Measurements from ENCODE around the gene RAN. TPM values are rescaled to one million over a fixed set of nuclear protein-coding genes. Genes with fewer than 3 reads are reported as not detected.
"Not testable (repeated sequence)": the region's sequence is repeated elsewhere in the genome, so short reads cannot be mapped to it uniquely, and the experiment has no call there.

RAN gene
- total RNA-seq, 1 donor from 2014 or later, result 471 TPM

DNA sequence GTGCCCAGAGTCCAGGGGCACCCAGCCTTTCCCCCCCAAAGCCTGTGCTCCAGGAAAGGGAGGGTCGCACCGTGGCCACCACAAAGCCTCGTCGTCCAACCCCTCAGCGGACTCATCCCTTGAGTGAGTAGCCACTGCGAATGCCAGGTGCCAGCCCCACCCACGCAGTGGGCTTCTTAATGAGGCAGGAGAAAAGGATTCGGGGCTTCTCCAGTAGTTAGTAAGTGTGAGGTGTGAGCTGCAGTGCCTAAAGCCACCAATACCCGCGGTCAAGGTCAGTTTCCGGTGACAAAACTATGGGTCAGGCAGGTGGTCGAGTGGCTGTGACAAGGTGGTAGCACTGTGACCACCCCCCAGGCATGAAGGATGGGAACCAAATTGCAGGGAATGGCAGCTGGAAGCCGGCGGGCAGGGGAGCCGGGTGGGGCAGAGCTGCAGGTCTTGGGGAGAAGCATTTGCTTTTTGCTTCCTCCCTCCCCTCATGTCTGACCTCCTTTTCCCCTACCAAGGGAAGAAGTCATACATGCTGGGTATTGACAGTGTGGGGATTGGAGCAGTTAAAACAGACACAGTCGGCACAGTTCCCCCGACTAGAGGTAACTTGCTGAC lies 8.0 kb downstream of the RAN start:
- peaks cover 7% of the 10 kb centered on the region for H3K4me1 Mint-ChIP-seq (ENCODE audit: unreplicated experiment)
- H3K36me3 Mint-ChIP-seq (ENCODE audit: unreplicated experiment), result peaks cover 26% of the 10 kb centered on the region
- DNase-seq (ENCODE audit: extremely low spot score, unreplicated experiment), result no peak
- H3K9me3 Mint-ChIP-seq (ENCODE audit: unreplicated experiment), result no peaks in the 10 kb centered on the region
- no peak overlapping the region for H3K4me3 Mint-ChIP-seq (ENCODE audit: unreplicated experiment)
- TF ChIP-seq, protein P1, sequence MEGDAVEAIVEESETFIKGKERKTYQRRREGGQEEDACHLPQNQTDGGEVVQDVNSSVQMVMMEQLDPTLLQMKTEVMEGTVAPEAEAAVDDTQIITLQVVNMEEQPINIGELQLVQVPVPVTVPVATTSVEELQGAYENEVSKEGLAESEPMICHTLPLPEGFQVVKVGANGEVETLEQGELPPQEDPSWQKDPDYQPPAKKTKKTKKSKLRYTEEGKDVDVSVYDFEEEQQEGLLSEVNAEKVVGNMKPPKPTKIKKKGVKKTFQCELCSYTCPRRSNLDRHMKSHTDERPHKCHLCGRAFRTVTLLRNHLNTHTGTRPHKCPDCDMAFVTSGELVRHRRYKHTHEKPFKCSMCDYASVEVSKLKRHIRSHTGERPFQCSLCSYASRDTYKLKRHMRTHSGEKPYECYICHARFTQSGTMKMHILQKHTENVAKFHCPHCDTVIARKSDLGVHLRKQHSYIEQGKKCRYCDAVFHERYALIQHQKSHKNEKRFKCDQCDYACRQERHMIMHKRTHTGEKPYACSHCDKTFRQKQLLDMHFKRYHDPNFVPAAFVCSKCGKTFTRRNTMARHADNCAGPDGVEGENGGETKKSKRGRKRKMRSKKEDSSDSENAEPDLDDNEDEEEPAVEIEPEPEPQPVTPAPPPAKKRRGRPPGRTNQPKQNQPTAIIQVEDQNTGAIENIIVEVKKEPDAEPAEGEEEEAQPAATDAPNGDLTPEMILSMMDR (IDR thresholded peaks at IDR 0.05), result no peak
- no peak overlapping the region for H3K27ac Mint-ChIP-seq (ENCODE audit: unreplicated experiment)
- no peaks in the 10 kb centered on the region for H3K27me3 Mint-ChIP-seq (ENCODE audit: unreplicated experiment)

DNA sequence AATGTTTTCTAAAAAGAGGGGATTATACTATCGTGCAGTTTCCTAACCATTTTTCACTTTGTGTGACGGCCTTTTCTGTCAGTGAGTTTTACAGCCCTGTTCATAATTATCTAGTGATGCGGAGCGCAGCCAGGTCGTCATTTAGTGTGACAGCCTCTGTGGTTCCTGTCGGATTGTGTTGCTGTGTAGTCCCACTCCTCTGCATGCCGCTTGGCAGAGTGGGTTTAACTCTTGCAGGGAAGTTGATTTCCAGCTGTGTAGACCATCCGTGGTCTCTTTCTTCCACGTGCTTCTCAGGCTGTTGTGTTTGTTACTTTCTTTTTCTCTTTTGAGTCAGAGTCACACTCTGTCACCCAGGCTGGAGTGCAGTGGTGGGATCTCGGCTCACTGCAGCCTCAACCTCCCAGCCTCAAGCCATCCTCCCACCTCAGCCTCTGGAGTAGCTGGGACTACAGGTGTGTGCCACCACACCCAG lies 8.6 kb downstream of the RAN start:
- H3K4me3 Mint-ChIP-seq (ENCODE audit: unreplicated experiment), result no peak overlapping the region
- H3K27ac Mint-ChIP-seq (ENCODE audit: unreplicated experiment), result no peak overlapping the region
- no peaks in the 10 kb centered on the region for H3K27me3 Mint-ChIP-seq (ENCODE audit: unreplicated experiment)
- TF ChIP-seq, protein P1 (IDR thresholded peaks at IDR 0.05), result no peak
- peaks cover 7% of the 10 kb centered on the region for H3K4me1 Mint-ChIP-seq (ENCODE audit: unreplicated experiment)
- no peak for DNase-seq (ENCODE audit: extremely low spot score, unreplicated experiment)
- H3K9me3 Mint-ChIP-seq (ENCODE audit: unreplicated experiment), result no peaks in the 10 kb centered on the region
- peaks cover 22% of the 10 kb centered on the region for H3K36me3 Mint-ChIP-seq (ENCODE audit: unreplicated experiment)

DNA sequence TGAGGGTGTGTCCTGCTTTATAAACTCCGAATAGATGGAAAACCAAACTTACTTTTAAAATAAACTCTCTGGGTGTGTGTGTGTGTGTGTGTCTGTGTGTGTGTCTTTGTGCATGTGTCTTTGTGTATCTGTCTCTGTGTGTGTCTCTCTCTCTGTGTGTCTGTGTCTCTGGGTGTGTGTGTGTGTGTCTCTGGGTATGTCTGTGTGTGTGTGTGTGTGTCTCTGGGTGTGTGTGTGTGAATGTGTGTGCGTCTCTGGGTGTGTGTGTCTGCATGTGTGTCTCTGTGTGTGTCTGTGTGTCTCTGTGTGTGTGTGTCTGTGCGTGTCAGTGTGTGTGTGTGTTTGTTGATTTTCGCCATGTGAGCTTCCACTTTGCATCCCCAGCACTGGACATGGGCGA lies 9.2 kb downstream of the RAN start:
- Mint-ChIP-seq H3K4me1 (ENCODE audit: unreplicated experiment) (peaks cover 7% of the 10 kb centered on the region), H3K27ac (ENCODE audit: unreplicated experiment) (no peak overlapping the region)
- TF ChIP-seq, protein P1 (IDR thresholded peaks at IDR 0.05), result no peak

DNA sequence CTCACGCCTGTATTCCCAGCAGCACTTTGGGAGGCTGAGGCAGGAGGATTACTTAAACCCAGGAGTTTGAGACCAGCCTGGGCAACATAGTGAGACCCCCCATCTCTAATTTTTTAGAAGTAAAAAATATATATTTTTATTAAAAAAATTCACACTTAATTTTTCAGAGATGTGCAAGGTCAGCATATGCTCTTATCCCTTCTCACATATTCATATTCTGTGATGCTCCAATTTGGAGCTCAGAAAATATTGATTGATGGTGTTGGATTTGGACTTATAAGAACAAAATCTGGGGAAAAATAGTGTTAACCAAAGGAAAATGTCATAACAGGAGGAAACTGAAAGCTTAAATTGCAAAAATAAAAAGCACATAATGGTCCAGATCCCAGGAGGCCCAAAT lies 9.7 kb downstream of the RAN start:
- no peak overlapping the region for H3K27ac Mint-ChIP-seq (ENCODE audit: unreplicated experiment)
- no peak overlapping the region for H3K4me3 Mint-ChIP-seq (ENCODE audit: unreplicated experiment)
- peaks cover 12% of the 10 kb centered on the region for H3K36me3 Mint-ChIP-seq (ENCODE audit: unreplicated experiment)
- DNase-seq (ENCODE audit: extremely low spot score, unreplicated experiment), result no peak
- H3K9me3 Mint-ChIP-seq (ENCODE audit: unreplicated experiment), result no peaks in the 10 kb centered on the region
- H3K27me3 Mint-ChIP-seq (ENCODE audit: unreplicated experiment), result no peaks in the 10 kb centered on the region
- TF ChIP-seq, protein P1 (IDR thresholded peaks at IDR 0.05), result no peak
- peaks cover 7% of the 10 kb centered on the region for H3K4me1 Mint-ChIP-seq (ENCODE audit: unreplicated experiment)

More for the DNA sequence above, 9.2 kb downstream of the RAN start:
- Mint-ChIP-seq H3K4me3 (ENCODE audit: unreplicated experiment) (no peak overlapping the region), H3K36me3 (ENCODE audit: unreplicated experiment) (peaks cover 16% of the 10 kb centered on the region), H3K27me3 (ENCODE audit: unreplicated experiment) (no peaks in the 10 kb centered on the region), H3K9me3 (ENCODE audit: unreplicated experiment) (no peaks in the 10 kb centered on the region)
- no peak for DNase-seq (ENCODE audit: extremely low spot score, unreplicated experiment)

DNA sequence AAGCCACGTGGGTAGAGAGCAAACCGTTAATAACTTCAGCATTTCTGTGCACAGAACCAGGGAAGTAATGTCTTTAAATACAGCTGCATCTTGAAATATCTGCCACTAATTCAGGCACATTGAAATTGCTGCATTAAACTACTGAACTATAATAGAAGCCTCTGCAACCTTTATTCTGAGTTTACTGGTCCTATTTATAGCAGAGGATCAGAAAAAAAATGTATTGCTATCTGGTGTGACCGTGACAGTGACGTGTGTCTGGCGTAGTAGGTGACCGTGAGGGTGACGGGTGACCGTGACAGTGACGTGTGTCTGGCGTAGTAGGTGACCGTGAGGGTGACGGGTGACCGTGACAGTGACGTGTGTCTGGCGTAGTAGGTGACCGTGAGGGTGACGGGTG lies 15.3 kb downstream of the RAN start:
- not testable (repeated sequence) for H3K4me3 Mint-ChIP-seq (ENCODE audit: unreplicated experiment); H3K36me3 Mint-ChIP-seq (ENCODE audit: unreplicated experiment); H3K9me3 Mint-ChIP-seq (ENCODE audit: unreplicated experiment); H3K4me1 Mint-ChIP-seq (ENCODE audit: unreplicated experiment); H3K27me3 Mint-ChIP-seq (ENCODE audit: unreplicated experiment); DNase-seq (ENCODE audit: extremely low spot score, unreplicated experiment); H3K27ac Mint-ChIP-seq (ENCODE audit: unreplicated experiment)

Data from osteocyte (in vitro differentiated cells).